NCI-H2081 treated with DMSO at 0.1 percent for 48 hours (cell line): ENCODE data around the gene OTX2.

Source experiments
- DNase-seq: peaks from one replicate; lab custom pipeline; 2025; lab: John Stamatoyannopoulos, UW

Gene OTX2

GRCh38 chr14:56796259-56796658 is 14.0 kb downstream of the OTX2 start:
- no peak for DNase-seq

GRCh38 chr14:56795284-56795622 is 15.0 kb downstream of the OTX2 start:
- DNase-seq: no peak

GRCh38 chr14:56794557-56795283 is 15.6 kb downstream of the OTX2 start:
- no peak for DNase-seq

GRCh38 chr14:56794088-56794556 is 16.2 kb downstream of the OTX2 start:
- DNase-seq: no peak

- no peak for DNase-seq
These were observed 20.3 kb downstream of the OTX2 start for GRCh38 chr14:56789955-56790354.

- DNase-seq: no peak
These were observed 22.7 kb downstream of the OTX2 start for GRCh38 chr14:56787530-56787929.

- no peak for DNase-seq
These were observed 27.6 kb downstream of the OTX2 start for GRCh38 chr14:56782711-56783110.

GRCh38 chr14:56774503-56774902 is 35.8 kb downstream of the OTX2 start:
- no peak for DNase-seq

GRCh38 chr14:56770512-56770911 is 39.8 kb downstream of the OTX2 start:
- no peak for DNase-seq

GRCh38 chr14:56760164-56760914 is 49.9 kb downstream of the OTX2 start:
- DNase-seq: no peak

- peak; percentile 20 for DNase-seq
These were observed 50.6 kb downstream of the OTX2 start for GRCh38 chr14:56759633-56760032.

GRCh38 chr14:56759094-56759493 is 51.2 kb downstream of the OTX2 start:
- DNase-seq: no peak

- peak; percentile 7 for DNase-seq
These were observed 55.4 kb downstream of the OTX2 start for GRCh38 chr14:56754921-56755320.

GRCh38 chr14:56753396-56753795 is 56.9 kb downstream of the OTX2 start:
- DNase-seq: no peak

GRCh38 chr14:56752428-56752827 is 57.9 kb downstream of the OTX2 start:
- no peak for DNase-seq

- DNase-seq: no peak
These were observed 58.8 kb downstream of the OTX2 start for GRCh38 chr14:56751471-56751870.
